ENCODE data around the gene LGMN.
"Not testable (repeated sequence)": the region's sequence is repeated elsewhere in the genome, so short reads cannot be mapped to it uniquely, and the experiment has no call there.

The LGMN gene

GRCh38 chr14:92748259-92749016 is at the start of gene LGMN:
Gene LGMN, minus strand, starts transcription at chr14:92748627. Its CDS starts 15,841 bp downstream, at chr14:92732786.
- DNase-seq (ENCODE audit: insufficient read length, low spot score) (peak; percentile 97), FAIRE-seq (peak; percentile 97)

GRCh38 chr14:92794961-92795360 is 46.5 kb upstream of the LGMN start:
- FAIRE-seq (no peak), DNase-seq (ENCODE audit: insufficient read length, low spot score) (no peak)

- no peak for FAIRE-seq
- no peak for DNase-seq (ENCODE audit: insufficient read length, low spot score)
Observed at GRCh38 chr14:92794547-92794941, 46.1 kb upstream of the LGMN start.

- peak; percentile 92 for DNase-seq (ENCODE audit: insufficient read length, low spot score)
- peak; percentile 98 for FAIRE-seq
Observed at GRCh38 chr14:92793709-92794546, 45.5 kb upstream of the LGMN start, which contains the start of gene GOLGA5. Gene GOLGA5, plus strand, starts transcription at chr14:92794305. Its CDS starts 3,133 bp downstream, at chr14:92797438.

- DNase-seq (ENCODE audit: insufficient read length, low spot score), result no peak
- no peak for FAIRE-seq
Observed at GRCh38 chr14:92792885-92793284, 44.5 kb upstream of the LGMN start.

- DNase-seq (ENCODE audit: insufficient read length, low spot score), result no peak
- FAIRE-seq, result no peak
Observed at GRCh38 chr14:92789457-92790089, 41.1 kb upstream of the LGMN start.

GRCh38 chr14:92787554-92787953 is 39.1 kb upstream of the LGMN start:
- FAIRE-seq, result no peak
- no peak for DNase-seq (ENCODE audit: insufficient read length, low spot score)

GRCh38 chr14:92786427-92786756 is 38.0 kb upstream of the LGMN start:
- DNase-seq (ENCODE audit: insufficient read length, low spot score) (no peak), FAIRE-seq (no peak)

- no peak for FAIRE-seq
- peak; percentile 25 for DNase-seq (ENCODE audit: insufficient read length, low spot score)
Observed at GRCh38 chr14:92785667-92786426, 37.4 kb upstream of the LGMN start.

- FAIRE-seq, result peak; percentile 54
- DNase-seq (ENCODE audit: insufficient read length, low spot score), result peak; percentile 60
Observed at GRCh38 chr14:92783813-92784431, 35.5 kb upstream of the LGMN start.

GRCh38 chr14:92781350-92781749 is 32.9 kb upstream of the LGMN start:
- DNase-seq (ENCODE audit: insufficient read length, low spot score), result no peak
- FAIRE-seq, result no peak

- no peak for FAIRE-seq
- peak; percentile 20 for DNase-seq (ENCODE audit: insufficient read length, low spot score)
Observed at GRCh38 chr14:92780444-92781232, 32.2 kb upstream of the LGMN start.

GRCh38 chr14:92778868-92779565 is 30.6 kb upstream of the LGMN start:
- DNase-seq (ENCODE audit: insufficient read length, low spot score), result not testable (repeated sequence)
- peak; percentile 51 for FAIRE-seq

- FAIRE-seq; DNase-seq (ENCODE audit: insufficient read length, low spot score): not testable (repeated sequence)
Observed at GRCh38 chr14:92775292-92775691, 26.9 kb upstream of the LGMN start.

GRCh38 chr14:92774572-92774971 is 26.1 kb upstream of the LGMN start:
- FAIRE-seq, result no peak
- DNase-seq (ENCODE audit: insufficient read length, low spot score), result no peak

GRCh38 chr14:92770484-92770883 is 22.1 kb upstream of the LGMN start:
- FAIRE-seq, result no peak
- DNase-seq (ENCODE audit: insufficient read length, low spot score), result no peak

- FAIRE-seq, result no peak
Observed at GRCh38 chr14:92768795-92769194, 20.4 kb upstream of the LGMN start.

GRCh38 chr14:92768236-92768635 is 19.8 kb upstream of the LGMN start:
- peak; percentile 36 for FAIRE-seq
- DNase-seq (ENCODE audit: insufficient read length, low spot score), result not testable (repeated sequence)

More at GRCh38 chr14:92768795-92769194, 20.4 kb upstream of the LGMN start:
- no peak for DNase-seq (ENCODE audit: insufficient read length, low spot score)

Measured in HTR-8/SVneo (cell line).